HUES48 (cell line): Measurements from ENCODE around the gene CEBPE.

ENCODE experiments used
- H3K27ac ChIP-seq: one replicate; pipeline ENCODE4 v1.7.0; 2013; ENCODE audit warnings: low read depth, low read length, inconsistent platforms
- H3K27me3 ChIP-seq: 2 replicates; pipeline ENCODE4 v1.6.1; 2013; ENCODE audit warnings: mild to moderate bottlenecking, low read length; ENCODE audit not compliant: control insufficient read depth, insufficient read depth
- H3K36me3 ChIP-seq: 2 replicates; pipeline ENCODE4 v1.6.1; 2013; ENCODE audit warnings: low read length; ENCODE audit not compliant: control insufficient read depth, insufficient read depth
- H3K4me1 ChIP-seq: 2 replicates; pipeline ENCODE4 v1.6.1; 2013; ENCODE audit warnings: mild to moderate bottlenecking, low read length; ENCODE audit not compliant: control insufficient read depth, insufficient read depth
- H3K4me3 ChIP-seq: 2 replicates; pipeline ENCODE4 v1.5.1; 2013; ENCODE audit warnings: mild to moderate bottlenecking, low read depth, low read length
- H3K9ac ChIP-seq: 2 replicates; pipeline ENCODE4 v1.6.1; 2013; ENCODE audit warnings: mild to moderate bottlenecking, low read depth, low read length, moderate library complexity
- H3K9me3 ChIP-seq: 2 replicates; pipeline ENCODE4 v1.6.1; 2013; ENCODE audit warnings: low read length; ENCODE audit not compliant: control insufficient read depth, insufficient read depth

The CEBPE gene

DNA sequence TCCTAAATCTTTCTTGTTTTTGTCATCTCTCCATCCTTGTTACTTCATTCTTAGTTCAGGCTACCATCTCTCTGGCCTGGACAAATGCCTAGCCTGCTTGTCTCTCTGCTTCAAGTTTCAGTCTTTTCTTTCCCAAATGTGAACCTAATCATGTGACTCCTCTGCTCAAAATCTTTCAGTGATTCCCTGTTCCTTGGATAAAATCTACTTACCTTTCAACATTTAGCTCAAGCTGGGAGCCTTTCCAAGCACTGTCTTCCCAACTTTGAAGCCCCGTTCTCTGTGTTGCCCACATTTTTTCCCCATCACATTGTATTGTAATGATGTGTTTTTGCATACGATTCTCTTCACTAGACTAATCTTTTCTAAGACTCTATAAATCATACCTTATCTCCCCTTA, 39.7 kb upstream of the CEBPE start:
- peaks cover 26% of the 10 kb centered on the region for H3K36me3 ChIP-seq
- no peak overlapping the region for H3K4me3 ChIP-seq
- peaks cover 52% of the 10 kb centered on the region for H3K4me1 ChIP-seq
- H3K9ac ChIP-seq = no peak overlapping the region
- no peaks in the 10 kb centered on the region for H3K9me3 ChIP-seq
- no peaks in the 10 kb centered on the region for H3K27me3 ChIP-seq
- H3K27ac ChIP-seq = peak overlapping the region; percentile 82

DNA sequence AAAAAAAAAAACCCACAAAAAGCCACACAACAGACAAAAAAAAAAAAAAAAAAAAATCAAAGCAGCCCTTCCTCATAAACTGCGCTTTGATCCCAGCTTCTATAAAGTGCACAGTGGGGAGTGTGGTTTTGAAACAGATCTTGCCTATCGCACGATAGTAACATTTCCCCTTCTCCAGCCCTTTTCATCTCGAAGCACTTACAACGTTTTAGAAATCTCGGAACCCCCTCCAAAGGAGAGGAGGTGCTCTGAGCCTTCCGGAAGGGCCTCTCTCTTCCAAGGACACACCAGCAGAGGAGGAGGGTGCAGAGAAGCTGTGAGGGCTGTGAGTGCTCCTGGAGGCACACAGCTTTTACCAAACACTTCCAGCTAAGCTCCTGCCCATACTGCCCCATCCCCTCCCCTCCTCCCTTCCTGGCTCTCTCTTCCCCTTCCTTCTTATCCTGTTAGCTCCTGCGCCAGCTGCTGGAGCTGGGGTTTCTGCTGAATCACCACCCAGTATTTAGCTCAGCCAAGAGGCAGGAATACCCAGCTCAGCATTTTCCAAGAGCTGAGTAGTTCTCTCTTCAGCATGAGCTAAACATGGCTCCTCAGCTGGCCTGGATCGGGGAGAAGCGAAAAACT, 36.0 kb upstream of the CEBPE start:
- no peak overlapping the region for H3K4me3 ChIP-seq
- peaks cover 28% of the 10 kb centered on the region for H3K4me1 ChIP-seq
- no peaks in the 10 kb centered on the region for H3K9me3 ChIP-seq
- peaks cover 34% of the 10 kb centered on the region for H3K36me3 ChIP-seq
- peak overlapping the region; percentile 60 for H3K27ac ChIP-seq
- H3K9ac ChIP-seq = no peak overlapping the region
- H3K27me3 ChIP-seq = no peaks in the 10 kb centered on the region

DNA sequence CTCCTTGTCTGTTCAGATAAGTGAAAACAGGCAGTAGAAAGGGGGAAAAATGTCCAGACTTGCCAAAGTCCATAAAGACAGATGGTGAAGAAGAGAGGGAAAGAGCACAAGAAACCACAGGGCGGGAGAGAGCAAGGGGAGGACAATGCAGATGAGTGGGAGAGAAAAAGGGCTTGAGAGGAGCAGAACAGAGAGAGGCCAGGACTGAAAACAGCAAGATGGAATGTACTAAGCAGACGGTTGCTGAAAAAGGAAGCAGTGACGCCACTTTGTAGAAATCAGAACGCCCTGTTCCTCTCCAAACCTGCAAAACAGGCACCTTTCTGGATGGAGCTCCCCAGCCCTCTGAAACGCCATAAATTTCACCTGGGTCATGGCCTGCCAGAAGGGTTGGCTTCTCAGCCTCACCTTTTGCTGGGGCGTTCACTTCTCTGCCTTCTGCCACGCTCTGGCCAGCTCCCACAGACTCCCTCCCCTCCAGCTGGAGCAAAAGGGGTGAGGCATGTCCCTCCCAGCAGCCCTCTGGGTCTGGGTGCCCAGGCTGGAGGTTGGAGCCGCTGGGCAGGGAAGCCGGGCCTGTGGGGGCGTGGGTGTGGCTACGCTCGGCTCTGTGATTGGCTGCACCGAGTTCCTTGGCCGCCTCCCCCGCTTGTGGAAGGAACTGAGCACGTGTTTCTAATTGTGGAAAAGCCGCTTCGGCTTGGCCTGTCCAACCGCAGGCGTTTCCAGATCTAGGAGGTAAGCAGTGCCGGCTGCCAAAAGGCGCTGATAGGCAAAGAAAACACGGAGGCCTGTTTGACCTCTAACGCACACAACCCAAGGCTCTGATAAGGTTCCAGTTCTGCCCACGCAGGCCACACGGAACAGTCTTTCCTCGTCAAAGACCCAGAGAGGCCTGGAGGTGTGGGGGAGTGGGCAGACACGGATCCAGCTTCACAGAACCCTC, 35.1 kb upstream of the CEBPE start:
- Histone ChIP-seq H3K4me1 (peaks cover 19% of the 10 kb centered on the region), H3K9me3 (no peaks in the 10 kb centered on the region), H3K27ac (peak overlapping the region; percentile 21), H3K9ac (no peak overlapping the region), H3K36me3 (peaks cover 31% of the 10 kb centered on the region), H3K27me3 (no peaks in the 10 kb centered on the region), H3K4me3 (no peak overlapping the region)

GRCh38 chr14:23151342-23151741, 32.3 kb upstream of the CEBPE start:
- Histone ChIP-seq H3K9ac (no peak overlapping the region), H3K27me3 (no peaks in the 10 kb centered on the region), H3K36me3 (peaks cover 22% of the 10 kb centered on the region), H3K4me1 (peaks cover 14% of the 10 kb centered on the region), H3K9me3 (no peaks in the 10 kb centered on the region), H3K4me3 (no peak overlapping the region), H3K27ac (no peak overlapping the region)

DNA sequence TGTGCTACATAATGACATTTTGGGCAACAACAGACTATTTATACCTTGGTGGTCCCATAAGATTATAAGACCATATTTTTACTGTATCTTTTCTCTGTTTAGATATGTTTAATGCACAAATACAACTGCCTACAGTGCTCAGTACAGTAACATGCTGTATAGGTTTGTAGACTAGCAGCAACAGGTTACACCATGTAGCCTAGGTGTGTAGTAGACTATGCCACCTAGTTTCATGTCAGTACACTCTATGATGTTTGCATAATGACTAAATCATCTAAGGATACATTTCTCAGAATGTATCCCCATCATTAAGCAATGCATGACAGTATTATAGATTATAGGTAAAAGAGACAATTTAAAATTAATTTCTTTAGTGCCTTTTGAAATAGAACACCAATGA, 30.7 kb upstream of the CEBPE start:
- H3K9ac ChIP-seq = no peak overlapping the region
- peaks cover 4% of the 10 kb centered on the region; the same call in 1 of the 2 replicates for H3K4me1 ChIP-seq
- no peak overlapping the region for H3K27ac ChIP-seq
- H3K27me3 ChIP-seq = no peaks in the 10 kb centered on the region
- H3K4me3 ChIP-seq = no peak overlapping the region
- peaks cover 23% of the 10 kb centered on the region for H3K36me3 ChIP-seq
- no peaks in the 10 kb centered on the region for H3K9me3 ChIP-seq

DNA sequence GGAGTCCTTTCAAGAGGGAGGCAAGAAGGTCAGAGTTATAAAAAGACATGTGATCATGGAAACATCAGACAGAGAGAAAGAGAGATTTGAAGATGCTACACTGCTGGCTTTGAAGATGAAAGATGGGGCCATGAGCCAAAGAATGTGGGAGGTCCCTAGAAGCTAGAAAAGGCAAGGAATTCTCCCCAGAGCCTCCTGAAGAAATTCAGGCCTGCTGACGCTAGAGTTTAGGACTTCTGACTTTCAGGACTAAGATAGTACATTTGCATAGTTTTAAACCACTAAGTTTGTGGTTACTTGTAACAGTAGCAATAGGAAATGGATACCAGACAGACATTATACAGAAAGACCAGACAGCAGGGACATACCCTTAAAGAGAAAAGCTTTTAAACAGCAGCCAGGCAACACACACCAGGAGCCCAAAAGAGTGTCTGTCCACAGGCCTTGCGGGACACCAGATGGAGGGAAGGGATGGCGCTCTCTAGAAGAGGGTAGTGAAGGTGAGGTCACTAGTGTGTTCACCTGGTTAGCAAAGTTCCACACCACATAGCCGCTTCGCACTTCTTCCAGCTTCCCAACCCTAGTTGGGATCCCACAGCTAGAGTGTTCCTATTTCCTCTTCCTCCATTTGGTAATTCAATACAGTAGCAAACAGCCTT, 29.7 kb upstream of the CEBPE start:
- no peak overlapping the region for H3K27ac ChIP-seq
- no peak overlapping the region for H3K9ac ChIP-seq
- no peaks in the 10 kb centered on the region for H3K4me1 ChIP-seq

DNA sequence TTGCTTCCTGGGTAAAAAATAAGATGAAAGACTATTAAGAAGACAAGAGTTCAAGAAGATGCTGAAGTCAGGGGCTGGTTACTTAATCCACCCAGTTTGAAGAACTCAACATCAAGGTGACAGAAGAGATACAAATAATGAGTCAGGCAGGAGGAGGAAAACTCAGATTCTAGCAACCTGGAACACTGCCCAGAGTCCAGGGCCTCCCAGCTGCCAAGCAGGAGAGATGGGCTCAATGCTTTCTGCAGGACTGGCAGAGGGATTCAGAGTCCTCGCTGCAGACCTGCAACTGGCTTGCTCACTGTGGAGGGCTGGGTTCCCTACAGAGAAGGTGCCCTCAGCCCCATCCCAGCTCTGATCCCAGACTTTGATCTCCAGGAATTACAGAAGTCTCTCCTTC, 28.6 kb upstream of the CEBPE start:
- Histone ChIP-seq H3K27ac (no peak overlapping the region), H3K36me3 (peaks cover 33% of the 10 kb centered on the region), H3K9ac (no peak overlapping the region), H3K9me3 (no peaks in the 10 kb centered on the region), H3K4me1 (no peaks in the 10 kb centered on the region), H3K27me3 (no peaks in the 10 kb centered on the region), H3K4me3 (no peak overlapping the region)

More for the DNA sequence above, 29.7 kb upstream of the CEBPE start:
- Histone ChIP-seq H3K4me3 (no peak overlapping the region), H3K9me3 (no peaks in the 10 kb centered on the region), H3K27me3 (no peaks in the 10 kb centered on the region), H3K36me3 (peaks cover 26% of the 10 kb centered on the region)

DNA sequence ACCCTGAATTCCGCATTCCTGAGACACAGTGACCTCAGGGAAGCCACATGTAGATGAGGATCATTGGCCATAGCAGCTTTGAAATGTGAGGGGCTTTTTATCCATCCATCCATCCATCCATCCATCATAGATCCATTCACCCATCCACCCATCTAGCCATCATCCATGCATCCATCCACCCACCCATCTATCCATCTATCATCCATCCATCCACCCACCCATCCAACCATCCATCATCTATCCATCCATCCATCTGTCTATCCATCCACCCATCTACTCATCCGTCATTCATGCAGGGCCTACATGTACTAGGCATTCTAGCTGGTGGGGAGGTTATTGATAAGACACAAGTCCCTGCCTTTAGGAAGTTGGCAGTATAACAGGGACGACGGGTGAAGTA, 27.9 kb upstream of the CEBPE start:
- H3K9me3 ChIP-seq = no peaks in the 10 kb centered on the region
- peaks cover 38% of the 10 kb centered on the region for H3K36me3 ChIP-seq
- H3K4me3 ChIP-seq = no peak overlapping the region
- H3K4me1 ChIP-seq = no peaks in the 10 kb centered on the region
- no peaks in the 10 kb centered on the region for H3K27me3 ChIP-seq
- H3K27ac ChIP-seq = no peak overlapping the region
- no peak overlapping the region for H3K9ac ChIP-seq

GRCh38 chr14:23146351-23146910, 27.4 kb upstream of the CEBPE start:
- no peaks in the 10 kb centered on the region for H3K9me3 ChIP-seq
- H3K27ac ChIP-seq = no peak overlapping the region
- no peak overlapping the region for H3K4me3 ChIP-seq
- H3K9ac ChIP-seq = no peak overlapping the region
- no peaks in the 10 kb centered on the region for H3K4me1 ChIP-seq
- H3K27me3 ChIP-seq = no peaks in the 10 kb centered on the region
- H3K36me3 ChIP-seq = peaks cover 36% of the 10 kb centered on the region

DNA sequence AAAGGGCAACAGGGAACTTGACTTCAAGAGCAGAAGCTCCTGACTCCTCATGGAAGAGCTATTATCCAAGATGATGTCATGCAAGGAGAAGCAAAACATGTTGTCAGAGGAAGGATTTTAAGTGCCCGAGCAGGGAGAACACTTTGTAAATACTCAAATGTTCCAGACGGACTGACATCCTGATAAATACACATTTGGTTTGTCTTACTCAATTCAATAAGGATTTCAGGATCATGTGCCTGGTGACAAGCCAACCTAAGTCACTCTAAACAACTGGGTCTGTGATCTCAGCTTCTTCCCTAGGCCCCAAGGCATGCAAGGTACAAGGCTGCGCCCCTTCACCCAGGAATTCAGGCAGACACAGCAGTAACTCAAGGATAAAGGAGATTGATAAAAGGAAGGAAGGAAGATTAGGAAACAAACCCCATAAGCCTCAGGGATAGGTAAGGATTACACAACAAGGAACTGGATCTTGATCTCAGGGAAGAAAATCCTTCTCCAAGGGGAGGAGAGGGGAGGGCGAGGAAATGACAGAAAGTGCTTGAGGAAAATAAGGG, 26.8 kb upstream of the CEBPE start:
- peaks cover 32% of the 10 kb centered on the region for H3K36me3 ChIP-seq
- no peaks in the 10 kb centered on the region for H3K27me3 ChIP-seq
- no peak overlapping the region for H3K4me3 ChIP-seq
- no peaks in the 10 kb centered on the region for H3K9me3 ChIP-seq
- H3K27ac ChIP-seq = peak overlapping the region; percentile 44
- H3K9ac ChIP-seq = no peak overlapping the region
- H3K4me1 ChIP-seq = no peaks in the 10 kb centered on the region
